HG02943 (cell line): ENCODE measurements around the gene UBE2I.
"Not testable (repeated sequence)": the region's sequence is repeated elsewhere in the genome, so short reads cannot be mapped to it uniquely, and the experiment has no call there.

Experiments
- ATAC-seq: cut with Tn5 transposase; IDR thresholded peaks from one replicate; pipeline ENCODE4 v1.9.1; 2021; ENCODE audit warnings: mild to moderate bottlenecking, low read depth, moderate library complexity; ENCODE audit not compliant: unreplicated experiment

UBE2I gene

GRCh38 chr16:1327619-1327947 is 18.1 kb downstream of the UBE2I start:
- no peak for ATAC-seq

GRCh38 chr16:1328136-1328535 is 18.7 kb downstream of the UBE2I start:
- not testable (repeated sequence) for ATAC-seq

GRCh38 chr16:1328961-1329360 is 19.5 kb downstream of the UBE2I start:
- ATAC-seq, result not testable (repeated sequence)

- ATAC-seq, result no peak
Observed at GRCh38 chr16:1330260-1330914, 21.0 kb downstream of the UBE2I start.

- no peak for ATAC-seq
Observed at GRCh38 chr16:1330931-1331711, 21.7 kb downstream of the UBE2I start.

- ATAC-seq, result no peak
Observed at GRCh38 chr16:1331712-1332617, 22.5 kb downstream of the UBE2I start.

- ATAC-seq, result no peak
Observed at GRCh38 chr16:1332618-1333148, 23.2 kb downstream of the UBE2I start.

- no peak for ATAC-seq
Observed at GRCh38 chr16:1333149-1333812, 23.8 kb downstream of the UBE2I start, which contains the start of gene BAIAP3. Gene BAIAP3 (plus strand): TSS chr16:1333645. CDS start chr16:1338550, 4,905 bp downstream.

- ATAC-seq, result no peak
Observed at GRCh38 chr16:1333854-1334700, 24.6 kb downstream of the UBE2I start.

GRCh38 chr16:1334739-1335138 is 25.3 kb downstream of the UBE2I start:
- ATAC-seq, result no peak

- no peak for ATAC-seq
Observed at GRCh38 chr16:1335211-1335971, 26.0 kb downstream of the UBE2I start.

- ATAC-seq, result no peak
Observed at GRCh38 chr16:1335996-1336395, 26.6 kb downstream of the UBE2I start.

GRCh38 chr16:1336619-1337018 is 27.2 kb downstream of the UBE2I start:
- ATAC-seq, result no peak

- ATAC-seq, result no peak
Observed at GRCh38 chr16:1337486-1337885, 28.1 kb downstream of the UBE2I start.

GRCh38 chr16:1338119-1338730 is 28.8 kb downstream of the UBE2I start:
- no peak for ATAC-seq

GRCh38 chr16:1338855-1339675 is 29.6 kb downstream of the UBE2I start:
- no peak for ATAC-seq

GRCh38 chr16:1340730-1341494 is 31.5 kb downstream of the UBE2I start:
- ATAC-seq, result no peak
